GM18909 (cell line): ENCODE measurements around the gene TP63.
"Not testable (repeated sequence)": the region's sequence is repeated elsewhere in the genome, so short reads cannot be mapped to it uniquely, and the experiment has no call there.

Experiments
- ATAC-seq: cut with Tn5 transposase; IDR thresholded peaks from one replicate; pipeline ENCODE4 v1.9.1; 2021; ENCODE audit warnings: mild to moderate bottlenecking; ENCODE audit not compliant: unreplicated experiment, poor library complexity

Gene TP63

GRCh38 chr3:189631373-189631408 lies at the start of gene TP63:
TP63 (plus strand) TSS chr3:189631389; CDS start chr3:189631516, 127 bp downstream.
- no peak for ATAC-seq

DNA sequence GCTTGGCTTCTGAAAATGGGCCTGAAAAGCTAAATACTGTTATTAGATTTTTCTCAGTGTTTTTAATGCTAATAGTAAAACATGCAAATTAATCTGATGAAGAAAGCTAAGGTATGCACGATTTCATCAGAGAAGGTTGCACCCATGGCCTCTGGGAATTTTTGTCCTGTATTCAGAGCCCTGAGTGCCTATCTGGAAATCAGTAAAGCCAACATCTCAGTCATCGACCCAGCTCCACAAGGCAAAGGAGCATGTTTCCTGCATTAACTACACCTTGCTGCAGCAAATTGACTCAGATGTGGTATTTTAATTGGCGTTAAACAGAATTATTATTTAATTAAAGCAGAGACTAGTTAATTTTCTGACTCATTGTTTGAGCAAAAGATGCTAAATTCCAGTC lies 49.0 kb upstream of the TP63 start:
- no peak for ATAC-seq

DNA sequence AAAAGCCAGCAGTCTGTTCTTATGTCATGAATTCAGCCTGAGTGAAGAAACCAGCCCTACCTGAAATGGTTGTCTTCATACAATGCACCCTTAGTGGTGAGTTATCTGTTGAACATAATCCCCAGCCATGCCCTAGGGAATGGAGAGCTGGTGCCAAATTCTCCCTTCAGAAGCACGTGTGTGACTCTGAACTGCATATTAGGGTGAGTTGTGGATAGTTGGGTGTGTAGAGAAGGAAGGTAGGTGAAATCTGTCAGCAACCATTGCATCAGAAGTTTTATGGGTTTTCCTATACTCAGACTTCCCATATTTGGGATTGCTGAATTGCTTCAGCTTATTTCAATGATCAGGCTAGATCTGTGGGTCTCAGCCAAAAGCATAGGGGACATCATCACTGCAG lies 46.5 kb upstream of the TP63 start:
- no peak for ATAC-seq

DNA sequence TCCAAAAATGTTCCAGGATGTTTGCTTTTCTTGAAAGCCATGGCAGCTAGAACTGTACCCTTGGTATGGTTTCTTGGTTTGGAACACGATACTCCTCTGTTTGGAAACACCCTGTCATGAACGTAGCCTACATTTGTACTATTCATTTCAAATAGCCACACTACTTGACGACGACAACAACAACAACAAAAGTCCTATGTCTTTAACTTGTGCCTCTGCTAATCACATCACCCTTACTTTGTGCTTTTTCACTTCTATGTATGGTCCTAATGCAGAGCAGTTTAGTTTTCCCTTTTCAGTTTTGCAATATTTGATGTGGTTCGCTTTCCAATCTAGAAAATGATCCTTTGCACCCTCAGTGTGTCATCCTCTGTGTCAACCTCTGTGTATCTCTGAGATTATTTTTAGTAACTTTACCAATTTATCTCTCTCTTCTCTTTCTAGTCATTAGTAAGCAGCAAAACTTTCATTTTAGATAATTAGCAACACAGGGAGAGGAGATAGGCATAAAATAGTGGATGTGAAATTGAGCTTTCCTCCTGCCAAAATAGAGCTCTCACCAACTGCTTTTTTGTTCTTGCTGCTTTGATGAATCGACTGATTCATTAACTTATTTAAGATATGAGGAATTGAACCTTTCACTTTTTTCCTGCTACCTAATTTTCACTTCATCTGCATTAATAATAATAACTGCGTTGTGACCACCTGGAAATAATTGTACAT lies 44.1 kb upstream of the TP63 start:
- peak; percentile 60 for ATAC-seq

- ATAC-seq: no peak
These were observed 43.5 kb upstream of the TP63 start for GRCh38 chr3:189587664-189588040.

GRCh38 chr3:189588070-189588469 lies 43.1 kb upstream of the TP63 start:
- ATAC-seq: no peak

DNA sequence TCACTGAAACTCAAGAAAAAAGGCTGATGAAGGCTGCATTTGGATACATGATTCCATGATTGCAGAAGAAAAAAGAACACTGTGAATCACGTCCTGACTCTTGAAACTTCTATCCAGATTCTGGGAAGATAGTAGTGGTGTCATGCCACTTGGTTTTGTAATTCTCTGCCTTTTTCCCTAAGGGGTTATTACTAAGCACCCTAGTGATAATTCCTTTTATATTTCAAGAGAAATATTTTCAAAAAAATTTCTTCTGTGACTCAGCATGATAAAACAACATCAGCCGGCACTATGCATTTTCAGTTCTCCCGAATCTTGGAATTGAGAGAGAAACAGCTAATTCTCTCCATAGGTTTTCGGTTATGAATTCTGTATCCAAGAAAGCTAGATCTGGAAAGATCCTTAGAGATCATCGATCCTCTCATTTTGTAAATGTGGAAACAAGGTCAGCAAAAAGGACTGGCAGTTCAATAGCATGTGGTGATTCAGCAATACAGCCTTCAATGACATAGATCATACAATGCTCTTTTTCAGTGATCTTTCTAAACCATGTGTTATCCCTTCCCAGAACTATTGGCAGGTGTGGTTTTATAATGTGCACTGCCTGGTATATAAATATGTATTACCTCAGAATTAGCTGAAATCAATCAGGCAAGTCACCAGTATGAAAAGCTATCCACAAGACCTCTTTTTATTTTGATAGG lies 42.6 kb upstream of the TP63 start:
- ATAC-seq: no peak

GRCh38 chr3:189589179-189589569 lies 42.0 kb upstream of the TP63 start:
- ATAC-seq: no peak

DNA sequence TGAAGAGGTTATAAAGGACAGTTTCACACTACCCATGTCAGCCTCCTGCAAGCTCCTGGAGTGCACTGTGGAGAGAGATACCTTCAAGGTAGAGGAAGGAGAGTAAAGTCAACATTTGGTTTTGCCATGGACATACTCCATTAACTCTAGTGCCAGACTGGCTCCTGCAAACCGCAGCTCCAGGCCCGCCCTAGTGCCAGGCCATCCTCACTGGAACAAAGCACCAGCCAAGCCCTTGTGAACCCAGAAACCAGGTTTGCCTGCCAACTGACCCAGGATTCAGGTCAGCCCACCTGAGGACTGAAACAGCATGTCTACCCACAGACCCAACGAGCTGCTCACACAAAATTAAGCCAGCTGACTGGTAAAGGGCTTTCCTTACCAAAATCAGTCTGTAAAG lies 41.0 kb upstream of the TP63 start:
- no peak for ATAC-seq

DNA sequence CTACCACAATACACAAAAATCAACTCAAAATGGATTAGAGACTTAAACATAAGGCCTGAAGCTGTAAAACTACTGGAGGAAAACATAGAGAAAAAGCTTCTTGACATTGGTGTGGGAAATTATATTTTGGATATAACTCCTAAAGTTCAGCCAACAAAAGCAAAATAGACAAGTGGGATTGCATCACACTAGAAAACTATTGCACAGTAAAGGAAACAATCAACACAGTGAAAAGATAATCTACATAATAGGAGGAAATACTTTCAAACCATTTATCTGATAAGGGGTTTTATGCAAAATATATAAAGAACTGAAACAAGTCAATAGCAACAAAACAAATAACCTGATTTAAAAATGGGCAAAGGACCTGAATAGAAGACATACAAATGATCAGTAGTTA lies 37.6 kb upstream of the TP63 start:
- ATAC-seq: no peak

DNA sequence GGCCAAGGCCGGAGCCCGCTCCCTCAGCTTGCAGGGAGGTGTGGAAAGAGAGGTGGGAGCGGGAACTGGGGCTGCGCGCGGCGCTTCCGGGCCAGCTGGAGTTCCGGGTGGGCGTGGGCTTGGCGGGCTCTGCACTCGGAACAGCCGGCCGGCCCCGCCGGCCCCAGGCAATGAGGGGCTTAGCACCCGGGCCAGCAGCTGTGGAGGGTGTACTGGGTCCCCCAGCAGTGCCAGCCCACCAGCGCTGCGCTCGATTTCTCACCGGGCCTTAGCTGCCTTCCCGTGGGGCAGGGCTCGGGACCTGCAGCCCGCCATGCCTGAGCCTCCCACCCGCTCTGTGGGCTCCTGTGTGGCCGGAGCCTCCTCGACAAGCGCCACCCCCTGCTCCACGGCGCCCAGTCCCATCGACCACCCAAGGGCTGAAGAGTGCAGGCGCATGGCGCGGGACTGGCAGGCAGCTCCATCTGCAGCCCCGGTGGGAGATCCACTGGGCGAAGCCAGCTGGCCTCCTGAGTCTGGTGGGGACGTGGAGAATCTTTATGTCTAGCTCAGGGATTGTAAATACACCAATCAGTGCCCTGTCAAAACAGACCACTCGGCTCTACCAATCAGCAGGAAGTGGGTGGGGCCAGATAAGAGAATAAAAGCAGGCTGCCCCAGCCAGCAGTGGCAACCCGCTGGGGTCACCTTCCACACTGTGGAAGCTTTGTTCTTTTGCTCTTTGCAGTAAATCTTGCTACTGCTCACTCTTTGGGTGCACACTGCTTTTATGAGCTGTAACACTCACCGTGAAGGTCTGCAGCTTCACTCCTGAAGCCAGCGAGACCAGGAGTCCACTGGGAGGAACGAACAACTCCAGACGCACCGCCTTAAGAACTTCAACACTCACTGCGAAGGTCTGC lies 34.9 kb upstream of the TP63 start:
- ATAC-seq: not testable (repeated sequence)

DNA sequence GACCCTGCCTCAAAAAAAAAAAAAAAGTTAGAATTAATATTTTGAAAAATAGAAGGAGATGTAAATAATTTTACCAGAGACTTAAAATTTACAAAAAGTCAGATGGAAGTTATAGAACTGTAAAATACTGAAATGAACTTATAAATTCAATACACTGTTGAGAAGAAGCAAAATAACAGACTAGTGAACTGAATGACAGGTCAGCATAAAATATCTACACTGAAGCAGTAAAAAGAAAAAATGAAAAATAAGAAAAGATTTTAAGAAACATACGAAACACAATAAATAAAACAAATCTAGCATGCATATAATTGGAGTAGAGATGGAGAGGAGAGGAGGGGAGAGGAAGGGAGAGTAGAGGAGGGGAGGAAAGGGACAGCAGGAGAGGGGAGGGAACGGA lies 33.3 kb upstream of the TP63 start:
- ATAC-seq: no peak

- no peak for ATAC-seq
These were observed 32.5 kb upstream of the TP63 start for GRCh38 chr3:189598530-189599225.

- ATAC-seq: no peak
These were observed 28.7 kb upstream of the TP63 start for GRCh38 chr3:189602471-189602870.

DNA sequence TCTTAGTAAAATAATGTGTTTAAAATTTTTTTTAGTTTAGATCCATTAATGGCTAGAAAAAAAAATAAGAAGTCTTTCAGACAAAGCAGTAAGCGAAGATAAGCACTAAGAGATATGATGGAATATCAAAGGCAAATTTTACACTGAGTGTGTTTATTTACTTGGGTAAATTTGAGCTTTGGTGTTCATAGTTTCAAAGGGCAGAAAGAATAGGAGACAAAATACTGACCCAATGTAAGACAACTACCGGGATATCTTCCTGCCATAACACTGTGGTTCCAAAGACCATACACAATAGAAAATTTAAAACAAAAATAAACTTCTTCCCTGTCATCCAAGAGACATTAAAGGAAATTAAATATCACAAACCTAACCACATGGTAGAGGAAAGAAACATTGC lies 25.5 kb upstream of the TP63 start:
- no peak for ATAC-seq

DNA sequence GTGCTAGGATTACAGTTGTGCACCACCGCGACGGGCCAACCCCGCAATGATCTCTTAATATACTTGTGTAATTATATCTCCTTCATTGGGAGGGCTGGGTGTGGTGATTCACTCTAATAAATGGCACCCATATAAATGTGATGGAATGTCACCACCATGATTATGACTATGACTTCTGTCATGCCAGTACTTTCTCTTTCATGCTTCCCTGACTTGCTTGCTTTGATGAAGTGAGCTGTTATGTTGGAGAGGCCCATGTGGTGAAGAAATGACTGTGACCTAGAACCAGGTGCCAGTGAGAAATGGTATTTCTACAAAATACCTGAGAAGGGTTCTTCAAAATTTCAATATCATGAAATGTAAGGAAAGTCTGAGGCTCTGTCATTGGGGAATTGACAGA lies 24.4 kb upstream of the TP63 start:
- ATAC-seq: no peak

GRCh38 chr3:189612641-189613040 lies 18.5 kb upstream of the TP63 start:
- ATAC-seq: not testable (repeated sequence)

- ATAC-seq: no peak
These were observed 18.1 kb upstream of the TP63 start for GRCh38 chr3:189613122-189613521.

- no peak for ATAC-seq
These were observed 9.1 kb upstream of the TP63 start for GRCh38 chr3:189621948-189622603.

DNA sequence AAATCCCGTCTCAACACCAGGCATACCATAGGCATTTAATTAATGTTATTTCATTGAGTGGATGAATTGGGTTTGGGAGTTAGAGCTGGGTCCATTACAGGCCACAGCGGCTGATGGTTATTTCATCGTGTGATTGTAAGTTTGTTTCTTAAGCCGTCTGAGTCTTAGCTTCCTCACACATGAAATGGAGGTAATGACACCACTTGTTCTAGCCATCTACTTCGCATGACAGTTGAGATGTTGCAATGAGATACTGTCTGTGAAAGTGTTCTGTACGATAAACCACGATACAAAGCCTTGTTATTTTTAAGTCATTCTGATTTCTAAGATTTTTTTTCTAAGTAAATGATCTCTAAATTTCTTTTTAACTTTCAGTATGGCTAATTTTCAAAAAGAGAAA lies 8.6 kb upstream of the TP63 start:
- no peak for ATAC-seq

- ATAC-seq: no peak
These were observed 7.1 kb upstream of the TP63 start for GRCh38 chr3:189624130-189624529.
